Osteoblast (primary cell): ENCODE results near the gene PPP3CA. TPM values are rescaled to one million over a fixed set of nuclear protein-coding genes. Genes with fewer than 3 reads are reported as not detected.
"Not testable (repeated sequence)": the region's sequence is repeated elsewhere in the genome, so short reads cannot be mapped to it uniquely, and the experiment has no call there.

ENCODE experiments used
- DNase-seq: peaks from one replicate; pipeline ENCODE4 v3.0.0; 2011; ENCODE audit warnings: low spot score, mixed read lengths; ENCODE audit not compliant: insufficient read length; ENCODE audit errors: missing footprints
- H2AFZ ChIP-seq: 2 replicates; pipeline ENCODE4 v1.6.0; 2011; ENCODE audit warnings: mild to moderate bottlenecking, low read length
- H3K27ac ChIP-seq: 2 replicates; pipeline ENCODE4 v1.5.1; 2011; ENCODE audit warnings: mild to moderate bottlenecking, low read depth, low read length, moderate library complexity
- H3K27me3 ChIP-seq: 2 replicates; pipeline ENCODE4 v1.6.0; 2012; ENCODE audit warnings: mild to moderate bottlenecking, control low read depth, inconsistent platforms, low read length, moderate library complexity; ENCODE audit not compliant: insufficient read depth
- H3K36me3 ChIP-seq: 2 replicates; pipeline ENCODE4 v1.5.1; 2011; ENCODE audit warnings: mild to moderate bottlenecking, low read length, control low read depth, moderate library complexity; ENCODE audit not compliant: insufficient read depth
- H3K4me1 ChIP-seq: 2 replicates; pipeline ENCODE4 v1.5.1; 2011; ENCODE audit warnings: mild to moderate bottlenecking, low read length, control low read depth, moderate library complexity; ENCODE audit not compliant: insufficient read depth
- H3K4me2 ChIP-seq: 2 replicates; pipeline ENCODE4 v1.6.0; 2011; ENCODE audit warnings: mild to moderate bottlenecking, low read length; ENCODE audit not compliant: insufficient read depth
- H3K4me3 ChIP-seq: fragments of 200-600 bp; sonication (generic); 3 replicates; pipeline ENCODE4 v1.5.1; 2012; ENCODE audit warnings: mild to moderate bottlenecking, low read length, inconsistent platforms; ENCODE audit not compliant: insufficient read depth
- H3K79me2 ChIP-seq: 2 replicates; pipeline ENCODE4 v1.6.0; 2012; ENCODE audit warnings: mild to moderate bottlenecking, low read length, control low read depth, inconsistent platforms; ENCODE audit not compliant: insufficient read depth
- H3K9me3 ChIP-seq: 2 replicates; pipeline ENCODE4 v1.5.1; 2011; ENCODE audit warnings: low read depth, low read length, control low read depth
- H4K20me1 ChIP-seq: 2 replicates; pipeline ENCODE4 v1.6.0; 2012; ENCODE audit warnings: mild to moderate bottlenecking, low read length, control low read depth; ENCODE audit not compliant: insufficient read depth
- total RNA-seq: library from RNA; depleted of rRNA; stranded (reverse); fragments of >200 nt; gene quantifications from 2 replicates; pipeline ENCODE4 v1.2.3, GENCODE V29; 2012
- TF ChIP-seq, protein P1 (sequence below): IDR thresholded peaks from 2 replicates; pipeline ENCODE4 v1.5.1; 2011; ENCODE audit warnings: mild to moderate bottlenecking, low read depth, low read length, moderate library complexity; ENCODE audit errors: extremely low read depth

The PPP3CA gene
- total RNA-seq, 1 donor = 80.0 TPM

DNA sequence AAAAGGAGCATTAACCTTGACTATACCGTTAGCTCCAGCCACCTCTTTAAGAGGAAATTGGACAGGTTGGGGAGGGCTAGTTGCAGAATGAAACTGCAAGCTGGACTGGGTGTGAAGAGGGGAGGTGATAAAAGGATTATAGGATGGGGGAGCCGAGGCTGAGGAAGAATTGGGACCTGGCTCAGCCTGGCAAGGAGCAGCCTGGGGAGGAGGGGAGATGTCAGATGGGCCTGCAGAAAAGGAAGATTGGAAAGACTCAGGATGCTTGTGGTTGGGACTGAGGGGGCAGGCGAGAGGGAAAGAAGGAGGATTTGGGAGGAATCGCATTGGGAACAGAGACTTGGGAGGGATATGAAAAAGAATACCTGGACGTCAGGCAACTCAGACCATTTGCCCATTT lies 351.7 kb downstream of the PPP3CA start:
- H2AFZ ChIP-seq = no peak overlapping the region
- no peak overlapping the region for H3K4me3 ChIP-seq
- TF ChIP-seq, protein P1, sequence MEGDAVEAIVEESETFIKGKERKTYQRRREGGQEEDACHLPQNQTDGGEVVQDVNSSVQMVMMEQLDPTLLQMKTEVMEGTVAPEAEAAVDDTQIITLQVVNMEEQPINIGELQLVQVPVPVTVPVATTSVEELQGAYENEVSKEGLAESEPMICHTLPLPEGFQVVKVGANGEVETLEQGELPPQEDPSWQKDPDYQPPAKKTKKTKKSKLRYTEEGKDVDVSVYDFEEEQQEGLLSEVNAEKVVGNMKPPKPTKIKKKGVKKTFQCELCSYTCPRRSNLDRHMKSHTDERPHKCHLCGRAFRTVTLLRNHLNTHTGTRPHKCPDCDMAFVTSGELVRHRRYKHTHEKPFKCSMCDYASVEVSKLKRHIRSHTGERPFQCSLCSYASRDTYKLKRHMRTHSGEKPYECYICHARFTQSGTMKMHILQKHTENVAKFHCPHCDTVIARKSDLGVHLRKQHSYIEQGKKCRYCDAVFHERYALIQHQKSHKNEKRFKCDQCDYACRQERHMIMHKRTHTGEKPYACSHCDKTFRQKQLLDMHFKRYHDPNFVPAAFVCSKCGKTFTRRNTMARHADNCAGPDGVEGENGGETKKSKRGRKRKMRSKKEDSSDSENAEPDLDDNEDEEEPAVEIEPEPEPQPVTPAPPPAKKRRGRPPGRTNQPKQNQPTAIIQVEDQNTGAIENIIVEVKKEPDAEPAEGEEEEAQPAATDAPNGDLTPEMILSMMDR = no peak
- H4K20me1 ChIP-seq = no peaks in the 10 kb centered on the region
- H3K27me3 ChIP-seq = no peaks in the 10 kb centered on the region
- H3K27ac ChIP-seq = no peak overlapping the region
- no peak overlapping the region for H3K4me2 ChIP-seq
- no peak for DNase-seq
- H3K4me1 ChIP-seq = peaks cover 8% of the 10 kb centered on the region
- no peaks in the 10 kb centered on the region for H3K36me3 ChIP-seq
- H3K9me3 ChIP-seq = no peaks in the 10 kb centered on the region
- H3K79me2 ChIP-seq = no peaks in the 10 kb centered on the region

DNA sequence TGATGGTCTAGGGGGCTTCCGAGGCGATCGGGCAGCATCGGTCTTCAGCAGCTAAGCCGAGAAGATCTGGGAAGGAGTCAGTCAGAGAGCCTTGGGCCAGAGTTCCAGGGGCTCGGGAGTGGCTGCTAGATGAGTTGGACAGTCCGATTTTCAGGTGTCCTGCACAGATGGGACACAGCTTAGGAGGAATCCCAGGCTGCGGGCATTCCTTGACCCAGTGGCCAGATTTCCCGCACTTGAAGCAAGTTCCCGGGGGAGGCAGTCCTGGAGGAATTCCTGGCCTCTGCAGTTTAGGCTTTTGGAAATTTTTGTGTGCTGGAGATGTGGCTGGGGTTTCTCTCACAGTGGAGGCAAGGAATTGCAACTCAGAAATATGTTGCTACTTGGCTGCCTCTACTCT lies 352.3 kb downstream of the PPP3CA start:
- H3K4me2 ChIP-seq, H3K79me2 ChIP-seq, H3K27me3 ChIP-seq, H3K4me1 ChIP-seq, H3K36me3 ChIP-seq, DNase-seq, H4K20me1 ChIP-seq, H3K9me3 ChIP-seq, H2AFZ ChIP-seq, H3K27ac ChIP-seq, H3K4me3 ChIP-seq: not testable (repeated sequence)

DNA sequence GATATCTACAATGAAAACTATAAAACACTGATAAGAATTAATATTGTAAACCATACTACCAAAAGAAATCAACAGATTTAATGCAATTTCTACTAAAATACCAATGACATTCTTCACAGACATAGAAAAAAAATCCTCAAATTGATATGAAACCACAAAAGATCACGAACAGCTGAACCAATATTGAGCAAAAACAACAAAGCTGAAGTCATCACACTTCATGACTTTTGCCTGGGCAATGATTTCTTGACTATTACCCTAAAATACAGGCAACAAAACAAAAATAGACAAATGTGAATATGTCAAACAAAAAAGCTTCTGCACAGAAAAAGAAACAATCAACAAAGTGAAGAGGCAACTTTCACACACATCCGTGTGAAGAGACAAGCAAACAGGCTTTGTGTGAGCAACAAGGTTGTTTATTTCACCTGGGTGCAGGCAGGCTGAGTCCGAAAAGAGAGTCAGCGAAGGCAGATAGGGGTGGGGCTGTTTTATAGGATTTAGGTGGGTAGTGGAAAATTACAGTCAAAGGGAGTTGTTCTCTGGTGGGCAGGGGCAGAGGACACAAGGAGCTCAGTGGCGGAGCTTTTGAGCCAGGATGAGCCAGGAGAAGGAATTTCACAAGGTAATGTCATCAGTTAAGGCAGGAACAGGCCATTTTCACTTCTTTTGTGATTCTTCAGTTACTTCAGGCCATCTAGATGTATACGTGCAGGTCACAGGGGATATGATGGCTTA lies 355.8 kb downstream of the PPP3CA start:
- not testable (repeated sequence) for DNase-seq, H3K4me3 ChIP-seq, H3K36me3 ChIP-seq, H3K9me3 ChIP-seq, H4K20me1 ChIP-seq, H2AFZ ChIP-seq, H3K79me2 ChIP-seq, H3K4me1 ChIP-seq, H3K27ac ChIP-seq
- peaks cover 11% of the 10 kb centered on the region for H3K27me3 ChIP-seq
- H3K4me2 ChIP-seq = peak overlapping the region; percentile 56

GRCh38 chr4:100989401-100989800 lies 357.9 kb downstream of the PPP3CA start:
- peaks cover 27% of the 10 kb centered on the region for H3K4me1 ChIP-seq
- H3K4me2 ChIP-seq = no peak overlapping the region
- H4K20me1 ChIP-seq = no peaks in the 10 kb centered on the region
- no peaks in the 10 kb centered on the region for H3K36me3 ChIP-seq
- H2AFZ ChIP-seq = no peak overlapping the region
- no peak overlapping the region for H3K4me3 ChIP-seq
- peaks cover 11% of the 10 kb centered on the region for H3K27me3 ChIP-seq
- no peak for DNase-seq
- TF ChIP-seq, protein P1 = no peak
- H3K27ac ChIP-seq = no peak overlapping the region
- no peaks in the 10 kb centered on the region for H3K79me2 ChIP-seq
- H3K9me3 ChIP-seq = no peaks in the 10 kb centered on the region

- no peak overlapping the region for H3K27ac ChIP-seq
- H3K27me3 ChIP-seq = peaks cover 11% of the 10 kb centered on the region
- no peak for DNase-seq
- no peak overlapping the region for H3K4me3 ChIP-seq
- H2AFZ ChIP-seq = no peak overlapping the region
- TF ChIP-seq, protein P1 = no peak
- no peaks in the 10 kb centered on the region for H4K20me1 ChIP-seq
- H3K4me2 ChIP-seq = no peak overlapping the region
- H3K79me2 ChIP-seq = no peaks in the 10 kb centered on the region
- peaks cover 29% of the 10 kb centered on the region for H3K4me1 ChIP-seq
- H3K9me3 ChIP-seq = no peaks in the 10 kb centered on the region
- H3K36me3 ChIP-seq = no peaks in the 10 kb centered on the region
These were observed 358.4 kb downstream of the PPP3CA start for GRCh38 chr4:100988876-100989275.
